HepG2 (cell line): ENCODE data around the gene NACAD. TPM values are rescaled to one million over a fixed set of nuclear protein-coding genes. Genes with fewer than 3 reads are reported as not detected.

Experiments
- DNMT1 ChIP-seq: sonication (generic); formaldehyde crosslinking; IDR thresholded peaks from 2 replicates; pipeline ENCODE4 v1.5.1; 2020; ENCODE audit warnings: mild to moderate bottlenecking, missing genetic modification reagents
- FOXP1 ChIP-seq, 2 experiments: fragments of 450-650 bp in 1 of 2; IDR thresholded peaks; 2 replicates each; pipeline ENCODE4 v1.6.1; 2017 to 2018; ENCODE audit warnings: antibody characterized with exemption in 1 of 2
- KDM4B ChIP-seq: sonication (generic); formaldehyde crosslinking; IDR thresholded peaks from 2 replicates; pipeline ENCODE4 v1.4.0; 2020; ENCODE audit warnings: missing genetic modification reagents
- KLF13 ChIP-seq: sonication (generic); formaldehyde crosslinking; IDR thresholded peaks from 2 replicates; pipeline ENCODE4 v1.4.0; 2020; ENCODE audit warnings: mild to moderate bottlenecking, missing genetic modification reagents
- MED13 ChIP-seq: sonication (generic); formaldehyde crosslinking; IDR thresholded peaks from 2 replicates; pipeline ENCODE4 v1.5.0; 2020; ENCODE audit warnings: missing genetic modification reagents
- MIXL1 ChIP-seq: IDR thresholded peaks from 2 replicates; pipeline ENCODE4 v1.6.1; 2016
- NR2C2 ChIP-seq: sonication (generic); formaldehyde crosslinking; IDR thresholded peaks from 2 replicates; pipeline ENCODE4 v1.4.0; 2020; ENCODE audit warnings: missing genetic modification reagents, mild to moderate bottlenecking, moderate library complexity, borderline replicate concordance
- POGZ ChIP-seq: sonication (generic); formaldehyde crosslinking; IDR thresholded peaks from 2 replicates; pipeline ENCODE4 v1.4.0; 2020; ENCODE audit warnings: mild to moderate bottlenecking, missing genetic modification reagents
- PTBP1 ChIP-seq: fragments of 200-400 bp; formaldehyde crosslinking; IDR thresholded peaks from 2 replicates; pipeline ENCODE4 v1.6.1; 2018; ENCODE audit warnings: low read length, low read depth; ENCODE audit not compliant: poor library complexity, severe bottlenecking
- RFXANK ChIP-seq: IDR thresholded peaks from 2 replicates; pipeline ENCODE4 v1.6.1; 2016
- RORA ChIP-seq: sonication (generic); formaldehyde crosslinking; IDR thresholded peaks from 2 replicates; pipeline ENCODE4 v1.5.0; 2020; ENCODE audit warnings: mild to moderate bottlenecking, missing genetic modification reagents, moderate library complexity
- STAT5B ChIP-seq: sonication (generic); formaldehyde crosslinking; IDR thresholded peaks from 2 replicates; pipeline ENCODE4 v1.4.0; 2020; ENCODE audit warnings: missing genetic modification reagents
- ZFP82 ChIP-seq: sonication (generic); formaldehyde crosslinking; IDR thresholded peaks from 2 replicates; pipeline ENCODE4 v1.5.1; 2020; ENCODE audit warnings: mild to moderate bottlenecking, missing genetic modification reagents, borderline replicate concordance
- ZNF124 ChIP-seq: sonication (generic); formaldehyde crosslinking; IDR thresholded peaks from 2 replicates; pipeline ENCODE4 v1.4.0; 2020; ENCODE audit warnings: missing genetic modification reagents
- ZNF329 ChIP-seq: sonication (generic); formaldehyde crosslinking; IDR thresholded peaks from 2 replicates; pipeline ENCODE4 v1.9.0; 2021; ENCODE audit warnings: low read depth, mild to moderate bottlenecking, missing genetic modification reagents
- ZNF557 ChIP-seq: sonication (generic); formaldehyde crosslinking; IDR thresholded peaks from 2 replicates; pipeline ENCODE4 v1.4.0; 2020; ENCODE audit warnings: missing genetic modification reagents
- ZNF670 ChIP-seq: sonication (generic); formaldehyde crosslinking; IDR thresholded peaks from 2 replicates; pipeline ENCODE4 v1.8.0; 2022; ENCODE audit warnings: mild to moderate bottlenecking, missing genetic modification reagents, borderline replicate concordance
- ZNF766 ChIP-seq: sonication (generic); formaldehyde crosslinking; IDR thresholded peaks from 2 replicates; pipeline ENCODE4 v1.5.0; 2020; ENCODE audit warnings: missing genetic modification reagents, borderline replicate concordance
- polyA plus RNA-seq, 8 experiments: library from polyadenylated mRNA; depleted of rRNA in 3 of 8; stranded (reverse) in 7 of 8; unstranded in 1 of 8; fragments of >200 nt; fragmentation: Illumina TruSeq in 4 of 8; extraction: Trizol in 4 of 8; gene quantifications; 2 replicates each; pipeline versions ENCODE4 v1.2.1 to v1.2.3, GENCODE V29; 2011 to 2016; ENCODE audit warnings: low read depth in 4 of 8, missing spikeins in 1 of 8, mixed read lengths in 1 of 8; ENCODE audit not compliant: insufficient read depth in 1 of 8
- total RNA-seq, 5 experiments: library from RNA; depleted of rRNA; stranded (reverse); fragments of >200 nt; fragmentation: Illumina TruSeq; extraction: Trizol; gene quantifications; 2 replicates each; pipeline ENCODE4 v1.2.3, GENCODE V29; 2016; ENCODE audit warnings: low read depth in 1 of 5
- TF ChIP-seq, protein P1 (sequence below): IDR thresholded peaks from 2 replicates; pipeline ENCODE4 v1.6.1; 2012; ENCODE audit warnings: inconsistent platforms
- TF ChIP-seq, protein P2 (sequence below): sonication (generic); formaldehyde crosslinking; IDR thresholded peaks from 2 replicates; pipeline ENCODE4 v1.4.0; 2020; ENCODE audit warnings: mild to moderate bottlenecking, low read depth, missing genetic modification reagents
- TF ChIP-seq, protein P3 (sequence below): sonication (generic); formaldehyde crosslinking; IDR thresholded peaks from 2 replicates; pipeline ENCODE4 v1.5.0; 2020; ENCODE audit warnings: mild to moderate bottlenecking, missing genetic modification reagents, borderline replicate concordance
- TF ChIP-seq, protein P4 (sequence below): sonication (generic); formaldehyde crosslinking; IDR thresholded peaks from 2 replicates; pipeline ENCODE4 v1.8.1; 2023; ENCODE audit warnings: missing genetic modification reagents, inconsistent platforms, borderline replicate concordance
- TF ChIP-seq, protein P5 (sequence below): sonication (generic); formaldehyde crosslinking; IDR thresholded peaks from 2 replicates; pipeline ENCODE4 v1.4.0; 2020; ENCODE audit warnings: mild to moderate bottlenecking, missing genetic modification reagents, borderline replicate concordance

NACAD gene
- total and polyA plus RNA-seq, 2 of the 13 experiments (the other 11 are each of a cell fraction or from before 2014, with no cell fraction given), result 0.04 TPM; not detected in 1

DNA sequence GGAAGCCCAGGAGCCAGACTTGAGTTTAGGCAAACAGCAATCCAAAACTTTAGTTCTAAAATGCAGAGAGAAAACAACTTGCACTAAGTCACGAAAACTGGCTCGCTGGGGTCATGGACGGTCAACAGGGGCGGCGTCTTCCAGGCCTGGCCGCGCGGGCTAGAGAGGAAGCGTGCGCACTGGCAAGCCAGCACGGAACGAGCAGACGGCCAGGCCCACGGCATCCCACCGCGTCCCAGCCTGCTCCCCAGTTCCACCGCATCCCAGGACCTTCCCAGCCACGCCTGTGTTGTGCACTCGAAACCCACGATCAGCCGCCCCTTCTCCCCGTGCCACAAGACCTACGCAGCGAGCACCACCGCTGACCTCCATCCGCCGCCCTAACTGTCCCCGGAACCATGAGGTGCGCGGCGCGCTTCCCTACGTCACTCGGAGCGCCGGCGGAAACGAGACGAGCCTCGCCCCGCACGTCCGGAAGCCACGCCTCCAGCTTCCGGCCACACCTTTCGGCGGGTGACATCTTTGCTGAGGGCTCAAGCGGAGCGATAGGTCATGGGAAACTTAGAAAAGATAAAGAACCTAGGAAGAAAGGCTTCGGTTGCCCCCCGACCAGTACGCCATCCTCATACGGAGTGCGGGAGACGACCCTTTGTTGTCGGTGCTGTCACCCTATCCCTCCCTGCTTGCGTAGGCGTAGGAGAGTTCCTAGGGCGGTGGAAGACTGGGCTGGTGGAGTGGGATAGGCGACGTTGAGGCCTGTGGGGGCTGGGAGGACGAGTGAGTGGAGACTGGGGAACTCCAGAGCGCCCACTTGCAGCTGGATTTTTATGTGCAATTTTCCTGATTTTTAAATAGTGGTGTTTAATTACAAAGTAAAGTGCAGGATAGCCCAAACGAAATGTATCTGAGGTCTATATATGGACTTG lies 22.8 kb upstream of the NACAD start, which contains the start of gene TBRG4 (continued):
- TF ChIP-seq, protein P1, sequence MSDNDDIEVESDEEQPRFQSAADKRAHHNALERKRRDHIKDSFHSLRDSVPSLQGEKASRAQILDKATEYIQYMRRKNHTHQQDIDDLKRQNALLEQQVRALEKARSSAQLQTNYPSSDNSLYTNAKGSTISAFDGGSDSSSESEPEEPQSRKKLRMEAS, result peak; percentile 100
- peak; percentile 64; the same call in 1 of the 2 replicates for TF ChIP-seq ZFP82
- TF ChIP-seq, protein P2, sequence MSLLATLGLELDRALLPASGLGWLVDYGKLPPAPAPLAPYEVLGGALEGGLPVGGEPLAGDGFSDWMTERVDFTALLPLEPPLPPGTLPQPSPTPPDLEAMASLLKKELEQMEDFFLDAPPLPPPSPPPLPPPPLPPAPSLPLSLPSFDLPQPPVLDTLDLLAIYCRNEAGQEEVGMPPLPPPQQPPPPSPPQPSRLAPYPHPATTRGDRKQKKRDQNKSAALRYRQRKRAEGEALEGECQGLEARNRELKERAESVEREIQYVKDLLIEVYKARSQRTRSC (CRISPR knock-in tag), result peak; percentile 96; the same call in 1 of the 2 replicates
- TF ChIP-seq RORA (CRISPR knock-in tag), result no peak
- no peak for TF ChIP-seq PTBP1
- TF ChIP-seq, protein P3, sequence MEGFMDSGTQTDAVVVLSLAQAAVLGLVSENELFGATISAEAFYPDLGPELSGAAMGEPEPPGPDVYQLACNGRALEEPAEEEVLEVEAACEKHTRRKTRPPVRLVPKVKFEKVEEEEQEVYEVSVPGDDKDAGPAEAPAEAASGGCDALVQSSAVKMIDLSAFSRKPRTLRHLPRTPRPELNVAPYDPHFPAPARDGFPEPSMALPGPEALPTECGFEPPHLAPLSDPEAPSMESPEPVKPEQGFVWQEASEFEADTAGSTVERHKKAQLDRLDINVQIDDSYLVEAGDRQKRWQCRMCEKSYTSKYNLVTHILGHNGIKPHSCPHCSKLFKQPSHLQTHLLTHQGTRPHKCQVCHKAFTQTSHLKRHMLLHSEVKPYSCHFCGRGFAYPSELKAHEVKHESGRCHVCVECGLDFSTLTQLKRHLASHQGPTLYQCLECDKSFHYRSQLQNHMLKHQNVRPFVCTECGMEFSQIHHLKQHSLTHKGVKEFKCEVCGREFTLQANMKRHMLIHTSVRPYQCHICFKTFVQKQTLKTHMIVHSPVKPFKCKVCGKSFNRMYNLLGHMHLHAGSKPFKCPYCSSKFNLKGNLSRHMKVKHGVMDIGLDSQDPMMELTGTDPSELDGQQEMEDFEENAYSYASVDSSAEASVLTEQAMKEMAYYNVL (CRISPR knock-in tag), result peak; percentile 69; the same call in 1 of the 2 replicates
- TF ChIP-seq KDM4B, result peak; percentile 93
- peak; percentile 87 for TF ChIP-seq ZNF329 (CRISPR knock-in tag)
- TF ChIP-seq MIXL1 (CRISPR knock-in tag), result no peak; the same call in 1 of the 2 replicates
- TF ChIP-seq RFXANK (CRISPR knock-in tag), result no peak
- peak; percentile 57; the same call in 1 of the 2 replicates for TF ChIP-seq ZNF124 (CRISPR knock-in tag)
- no peak for TF ChIP-seq FOXP1 (IDR thresholded peaks at IDR 0.05)
- no peak for TF ChIP-seq FOXP1 (CRISPR knock-in tag; IDR thresholded peaks at IDR 0.05)
- peak; percentile 93 for TF ChIP-seq NR2C2 (CRISPR knock-in tag)
- TF ChIP-seq POGZ, result peak; percentile 97
- TF ChIP-seq, protein P4, sequence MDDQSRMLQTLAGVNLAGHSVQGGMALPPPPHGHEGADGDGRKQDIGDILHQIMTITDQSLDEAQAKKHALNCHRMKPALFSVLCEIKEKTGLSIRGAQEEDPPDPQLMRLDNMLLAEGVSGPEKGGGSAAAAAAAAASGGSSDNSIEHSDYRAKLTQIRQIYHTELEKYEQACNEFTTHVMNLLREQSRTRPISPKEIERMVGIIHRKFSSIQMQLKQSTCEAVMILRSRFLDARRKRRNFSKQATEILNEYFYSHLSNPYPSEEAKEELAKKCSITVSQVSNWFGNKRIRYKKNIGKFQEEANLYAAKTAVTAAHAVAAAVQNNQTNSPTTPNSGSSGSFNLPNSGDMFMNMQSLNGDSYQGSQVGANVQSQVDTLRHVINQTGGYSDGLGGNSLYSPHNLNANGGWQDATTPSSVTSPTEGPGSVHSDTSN (CRISPR knock-in tag), result no peak
- peak; percentile 76; the same call in 1 of the 2 replicates for TF ChIP-seq KLF13 (CRISPR knock-in tag)
- 0 out of 2 replicates have a peak, but pooled peaks have one; percentile 84 for TF ChIP-seq MED13 (CRISPR knock-in tag)
- TF ChIP-seq, protein P5, sequence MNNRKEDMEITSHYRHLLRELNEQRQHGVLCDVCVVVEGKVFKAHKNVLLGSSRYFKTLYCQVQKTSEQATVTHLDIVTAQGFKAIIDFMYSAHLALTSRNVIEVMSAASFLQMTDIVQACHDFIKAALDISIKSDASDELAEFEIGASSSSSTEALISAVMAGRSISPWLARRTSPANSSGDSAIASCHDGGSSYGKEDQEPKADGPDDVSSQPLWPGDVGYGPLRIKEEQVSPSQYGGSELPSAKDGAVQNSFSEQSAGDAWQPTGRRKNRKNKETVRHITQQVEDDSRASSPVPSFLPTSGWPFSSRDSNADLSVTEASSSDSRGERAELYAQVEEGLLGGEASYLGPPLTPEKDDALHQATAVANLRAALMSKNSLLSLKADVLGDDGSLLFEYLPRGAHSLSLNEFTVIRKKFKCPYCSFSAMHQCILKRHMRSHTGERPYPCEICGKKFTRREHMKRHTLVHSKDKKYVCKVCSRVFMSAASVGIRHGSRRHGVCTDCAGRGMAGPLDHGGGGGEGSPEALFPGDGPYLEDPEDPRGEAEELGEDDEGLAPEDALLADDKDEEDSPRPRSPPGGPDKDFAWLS (CRISPR knock-in tag), result 0 out of 2 replicates have a peak, but pooled peaks have one; percentile 77
- peak; percentile 19; the same call in 1 of the 2 replicates for TF ChIP-seq ZNF557 (CRISPR knock-in tag)
- TF ChIP-seq DNMT1, result 0 out of 2 replicates have a peak, but pooled peaks have one; percentile 84
- TF ChIP-seq STAT5B (CRISPR knock-in tag), result no peak
- no peak for TF ChIP-seq ZNF670
- no peak for TF ChIP-seq ZNF766 (CRISPR knock-in tag)
